Esophagus squamous epithelium (tissue), 5 donors: Measurements from ENCODE around the gene SIGLEC7. TPM values are rescaled to one million over a fixed set of nuclear protein-coding genes. Genes with fewer than 3 reads are reported as not detected.
A peak's percentile ranks its signal among the peaks of the same experiment; 100 is the strongest.

Source experiments
- DNase-seq: peaks from one replicate; lab custom pipeline; 2025; lab: John Stamatoyannopoulos, UW
- H3K27ac ChIP-seq, 4 donors: fragments of 200-600 bp; sonication (generic); one replicate each; pipeline ENCODE4 v1.5.1; 2016 to 2019; ENCODE audit warnings: mild to moderate bottlenecking in 1 of 4
- H3K27me3 ChIP-seq, 4 donors: fragments of 200-600 bp; sonication (generic); 1 replicate in 3 of 4; 2 replicates in 1 of 4; pipeline versions ENCODE4 v1.5.1 to v1.6.0; 2017 to 2021; ENCODE audit warnings: antibody characterized with exemption in 1 of 4
- H3K36me3 ChIP-seq, 3 donors: fragments of 200-600 bp; sonication (generic); one replicate each; pipeline ENCODE4 v1.5.1; 2016 to 2019
- H3K4me1 ChIP-seq, 3 donors: fragments of 200-600 bp; sonication (generic); one replicate each; pipeline ENCODE4 v1.5.1; 2017 to 2019
- H3K4me3 ChIP-seq, 4 donors: fragments of 200-600 bp; sonication (generic); 1 replicate in 3 of 4; 2 replicates in 1 of 4; pipeline ENCODE4 v1.5.1; 2016 to 2019; ENCODE audit warnings: mild to moderate bottlenecking in 2 of 4, moderate library complexity in 1 of 4
- H3K9me3 ChIP-seq, 3 donors: fragments of 200-600 bp; sonication (generic); one replicate each; pipeline ENCODE4 v1.5.1; 2016 to 2019
- POLR2A ChIP-seq, 4 donors: fragments of 450-650 bp; IDR thresholded peaks; one replicate each; pipeline ENCODE4 v1.6.1; 2017; ENCODE audit warnings: antibody characterized with exemption in 4 of 4, mild to moderate bottlenecking in 4 of 4, moderate library complexity in 3 of 4
- WGBS, 2 donors: methylation state at CpG; one replicate each; pipeline ENCODE4 v1.1.5; 2018; 5-methylcytosine and 5-hydroxymethylcytosine counted together
- intact Hi-C: fragments of 100-400 bp; cut with DNase I; formaldehyde crosslinking; loops from one replicate; pipeline ENCODE4 v1.15.0; 2022
- total RNA-seq, 4 donors: library from RNA; depleted of rRNA; stranded (reverse); fragments of >200 nt; gene quantifications; one replicate each; pipeline ENCODE4 v1.1.0, GENCODE V29; 2016
- TF ChIP-seq, protein P1 (sequence below), 6 experiments: fragments of 450-650 bp in 4 of 6; fragments of 200-600 bp in 2 of 6; sonication (generic) in 2 of 6; IDR thresholded peaks; one replicate each; pipeline ENCODE4 v1.5.1; 2016 to 2019; ENCODE audit warnings: antibody characterized with exemption in 6 of 6, mild to moderate bottlenecking in 4 of 6, moderate library complexity in 4 of 6
- donor health status: DM: yes; HTN: yes; CAD: no.

Gene SIGLEC7
- total RNA-seq, 4 donors from 2014 or later, result 0.13 to 3.8 (median 0.32) TPM; not detected in 1

DNA sequence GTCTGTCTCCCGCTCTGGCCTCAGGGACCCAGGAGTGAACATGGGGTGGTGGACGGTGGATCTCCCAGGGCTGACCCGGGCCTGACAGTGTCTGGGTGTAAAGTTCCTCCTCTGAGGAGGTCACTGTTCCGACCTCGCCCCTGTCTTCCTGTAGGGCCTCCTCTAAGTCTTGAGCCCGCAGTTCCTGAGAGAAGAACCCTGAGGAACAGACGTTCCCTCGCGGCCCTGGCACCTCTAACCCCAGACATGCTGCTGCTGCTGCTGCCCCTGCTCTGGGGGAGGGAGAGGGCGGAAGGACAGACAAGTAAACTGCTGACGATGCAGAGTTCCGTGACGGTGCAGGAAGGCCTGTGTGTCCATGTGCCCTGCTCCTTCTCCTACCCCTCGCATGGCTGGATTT lies 17.4 kb upstream of the SIGLEC7 start, which contains the start of gene SIGLEC9:
Gene SIGLEC9 (plus strand): TSS at position 178 of the 400 bp plus-strand sequence. CDS start 69 bp downstream, at position 247.
- 89% methylated on average over 3 of the region's 14 CpGs; no CpG with 5 or more reads in 1 of the 2 donors for whole genome bisulfite sequencing, 2 donors

DNA sequence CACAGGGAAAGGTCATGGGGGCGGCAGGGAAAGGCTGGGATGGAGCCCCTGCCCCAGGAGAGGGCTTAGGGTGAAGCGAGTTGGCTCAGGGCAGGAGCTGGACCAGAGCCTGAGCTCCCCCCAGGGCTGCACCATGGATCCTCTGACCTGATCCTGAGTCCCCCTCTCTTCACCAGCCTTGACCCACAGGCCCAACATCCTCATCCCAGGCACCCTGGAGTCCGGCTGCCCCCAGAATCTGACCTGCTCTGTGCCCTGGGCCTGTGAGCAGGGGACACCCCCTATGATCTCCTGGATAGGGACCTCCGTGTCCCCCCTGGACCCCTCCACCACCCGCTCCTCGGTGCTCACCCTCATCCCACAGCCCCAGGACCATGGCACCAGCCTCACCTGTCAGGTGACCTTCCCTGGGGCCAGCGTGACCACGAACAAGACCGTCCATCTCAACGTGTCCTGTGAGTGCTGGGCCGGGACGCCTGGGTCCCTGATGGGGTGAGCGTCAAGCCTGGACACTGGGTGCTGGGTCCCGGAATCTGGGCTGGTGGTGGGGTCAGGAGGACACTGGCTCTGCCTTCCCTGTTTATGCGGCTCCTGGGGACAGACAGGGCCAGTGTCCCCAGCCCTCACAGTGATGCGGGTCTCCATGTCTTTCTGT lies 16.6 kb upstream of the SIGLEC7 start:
- peak overlapping the region in 2 of 4 donors; percentile 24 to 43 for H3K4me3 ChIP-seq

More for the DNA sequence above, 17.4 kb upstream of the SIGLEC7 start, which contains the start of gene SIGLEC9:
- Histone ChIP-seq H3K27ac (peak within 1 kb of the TSS; percentile 7 to 76 (median 46)), H3K9me3 (no peaks in the 10 kb centered on the region), H3K36me3 (no peaks in the 10 kb centered on the region), H3K4me3 (peak within 1 kb of the TSS in 2 of 4 donors; percentile 24 to 43), H3K4me1 (peaks cover 0 to 13% (median 0%) of the 10 kb centered on the region in 3 donors), H3K27me3 (peaks cover 0 to 35% (median 0%) of the 10 kb centered on the region in 4 donors)
- DNase-seq, result no peak
- TF ChIP-seq, protein P1, sequence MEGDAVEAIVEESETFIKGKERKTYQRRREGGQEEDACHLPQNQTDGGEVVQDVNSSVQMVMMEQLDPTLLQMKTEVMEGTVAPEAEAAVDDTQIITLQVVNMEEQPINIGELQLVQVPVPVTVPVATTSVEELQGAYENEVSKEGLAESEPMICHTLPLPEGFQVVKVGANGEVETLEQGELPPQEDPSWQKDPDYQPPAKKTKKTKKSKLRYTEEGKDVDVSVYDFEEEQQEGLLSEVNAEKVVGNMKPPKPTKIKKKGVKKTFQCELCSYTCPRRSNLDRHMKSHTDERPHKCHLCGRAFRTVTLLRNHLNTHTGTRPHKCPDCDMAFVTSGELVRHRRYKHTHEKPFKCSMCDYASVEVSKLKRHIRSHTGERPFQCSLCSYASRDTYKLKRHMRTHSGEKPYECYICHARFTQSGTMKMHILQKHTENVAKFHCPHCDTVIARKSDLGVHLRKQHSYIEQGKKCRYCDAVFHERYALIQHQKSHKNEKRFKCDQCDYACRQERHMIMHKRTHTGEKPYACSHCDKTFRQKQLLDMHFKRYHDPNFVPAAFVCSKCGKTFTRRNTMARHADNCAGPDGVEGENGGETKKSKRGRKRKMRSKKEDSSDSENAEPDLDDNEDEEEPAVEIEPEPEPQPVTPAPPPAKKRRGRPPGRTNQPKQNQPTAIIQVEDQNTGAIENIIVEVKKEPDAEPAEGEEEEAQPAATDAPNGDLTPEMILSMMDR (IDR thresholded peaks at IDR 0.05), result no peak
- TF ChIP-seq POLR2A (IDR thresholded peaks at IDR 0.05), result peak in 1 of 4 donors; percentile 52
- intact Hi-C loops, result no loop called here

DNA sequence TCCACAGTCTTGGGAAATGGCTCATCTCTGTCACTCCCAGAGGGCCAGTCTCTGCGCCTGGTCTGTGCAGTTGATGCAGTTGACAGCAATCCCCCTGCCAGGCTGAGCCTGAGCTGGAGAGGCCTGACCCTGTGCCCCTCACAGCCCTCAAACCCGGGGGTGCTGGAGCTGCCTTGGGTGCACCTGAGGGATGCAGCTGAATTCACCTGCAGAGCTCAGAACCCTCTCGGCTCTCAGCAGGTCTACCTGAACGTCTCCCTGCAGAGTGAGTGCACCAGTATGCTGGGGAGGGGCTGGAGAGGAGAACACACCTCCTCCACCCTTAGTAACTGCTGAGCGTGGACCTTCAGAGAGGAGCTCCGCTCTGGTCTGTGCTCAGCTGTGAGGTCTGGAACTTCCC lies 15.1 kb upstream of the SIGLEC7 start:
- no peak for DNase-seq
- H3K9me3 ChIP-seq, result no peaks in the 10 kb centered on the region
- peak overlapping the region in 2 of 4 donors; percentile 13 to 43 for H3K4me3 ChIP-seq
- TF ChIP-seq, protein P1 (IDR thresholded peaks at IDR 0.05), result no peak
- no peak for TF ChIP-seq POLR2A (IDR thresholded peaks at IDR 0.05)
- WGBS, 2 donors, result 70 to 77% methylated on average over 2 to 3 of the region's 6 CpGs
- peaks cover 0 to 13% (median 0%) of the 10 kb centered on the region in 3 donors for H3K4me1 ChIP-seq
- peaks cover 0 to 40% (median 0%) of the 10 kb centered on the region in 4 donors for H3K27me3 ChIP-seq
- intact Hi-C loops, result no loop called here
- peak overlapping the region in 1 of 4 donors; percentile 44 for H3K27ac ChIP-seq
- H3K36me3 ChIP-seq, result no peaks in the 10 kb centered on the region

More for the DNA sequence above, 16.6 kb upstream of the SIGLEC7 start:
- no peak for DNase-seq
- H3K4me1 ChIP-seq, result peaks cover 0 to 13% (median 0%) of the 10 kb centered on the region in 3 donors
- TF ChIP-seq, protein P1 (IDR thresholded peaks at IDR 0.05), result no peak
- no peak for TF ChIP-seq POLR2A (IDR thresholded peaks at IDR 0.05)
- no peaks in the 10 kb centered on the region for H3K9me3 ChIP-seq
- 81 to 93% methylated on average over 3 to 7 of the region's 16 CpGs for WGBS, 2 donors
- H3K36me3 ChIP-seq, result no peaks in the 10 kb centered on the region
- H3K27me3 ChIP-seq, result peaks cover 0 to 40% (median 0%) of the 10 kb centered on the region in 4 donors
- H3K27ac ChIP-seq, result peak overlapping the region in 2 of 4 donors; percentile 55 to 76
- intact Hi-C loops, result no loop called here

DNA sequence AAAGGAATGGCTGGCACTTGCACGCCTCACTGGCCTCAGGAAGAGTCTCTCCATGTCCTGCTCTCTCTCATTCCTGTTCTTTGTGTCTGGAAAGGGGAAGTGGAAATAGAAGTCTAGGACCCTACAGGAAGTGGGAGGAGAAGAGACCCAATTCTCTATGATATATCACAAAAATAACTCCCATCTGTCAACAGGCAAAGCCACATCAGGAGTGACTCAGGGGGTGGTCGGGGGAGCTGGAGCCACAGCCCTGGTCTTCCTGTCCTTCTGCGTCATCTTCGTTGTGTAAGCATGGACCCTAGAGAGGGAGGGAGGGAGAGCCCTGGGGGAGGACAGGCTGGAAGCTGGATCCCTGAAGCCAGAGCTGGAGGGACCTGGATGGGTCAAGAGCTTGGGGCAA lies 14.3 kb upstream of the SIGLEC7 start:
- DNase-seq, result no peak
- Histone ChIP-seq H3K36me3 (no peaks in the 10 kb centered on the region), H3K9me3 (no peaks in the 10 kb centered on the region), H3K4me3 (no peak overlapping the region), H3K4me1 (peaks cover 0 to 13% (median 0%) of the 10 kb centered on the region in 3 donors), H3K27ac (peak overlapping the region in 2 of 4 donors; percentile 36 to 52), H3K27me3 (peaks cover 0 to 37% (median 0%) of the 10 kb centered on the region in 4 donors)
- intact Hi-C loops, result no loop called here
- TF ChIP-seq, protein P1 (IDR thresholded peaks at IDR 0.05), result no peak
- TF ChIP-seq POLR2A (IDR thresholded peaks at IDR 0.05), result peak in 2 of 4 donors; percentile 20 to 58
- 59 to 75% methylated on average over 4 of the region's 4 CpGs for WGBS, 2 donors

DNA sequence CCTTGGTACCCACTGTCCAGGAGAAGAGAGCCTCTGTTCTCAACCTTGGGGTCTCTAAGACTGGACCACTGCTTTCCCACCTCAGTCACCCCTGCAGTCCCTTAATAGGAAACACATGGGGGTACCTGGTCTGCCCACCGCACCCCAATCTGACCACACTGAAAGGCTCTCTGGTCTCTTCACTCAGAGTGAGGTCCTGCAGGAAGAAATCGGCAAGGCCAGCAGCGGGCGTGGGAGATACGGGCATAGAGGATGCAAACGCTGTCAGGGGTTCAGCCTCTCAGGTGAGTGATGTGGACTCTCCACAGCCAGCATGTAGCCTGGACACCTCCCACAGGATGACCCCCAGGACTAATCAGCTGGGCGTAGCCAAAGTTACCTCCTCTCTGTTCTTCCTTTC lies 13.9 kb upstream of the SIGLEC7 start:
- H3K4me1 ChIP-seq, result peaks cover 0 to 13% (median 0%) of the 10 kb centered on the region in 3 donors
- 88 to 90% methylated on average over 6 to 7 of the region's 7 CpGs for WGBS, 2 donors
- H3K27me3 ChIP-seq, result peaks cover 0 to 34% (median 0%) of the 10 kb centered on the region in 4 donors
- H3K4me3 ChIP-seq, result no peak overlapping the region
- no peaks in the 10 kb centered on the region for H3K36me3 ChIP-seq
- no peaks in the 10 kb centered on the region for H3K9me3 ChIP-seq
- intact Hi-C loops, result no loop called here
- H3K27ac ChIP-seq, result peak overlapping the region in 2 of 4 donors; percentile 36 to 52
- TF ChIP-seq POLR2A (IDR thresholded peaks at IDR 0.05), result no peak
- TF ChIP-seq, protein P1 (IDR thresholded peaks at IDR 0.05), result no peak
- DNase-seq, result no peak
